ENCODE results near the gene MYBPH. TPM values are rescaled to one million over a fixed set of nuclear protein-coding genes. Genes with fewer than 3 reads are reported as not detected.

MYBPH gene
- total and polyA plus RNA-seq, 2 of the 13 experiments (the other 11 are each of a cell fraction or from before 2014, with no cell fraction given): not detected

- TF ChIP-seq ZBTB1 (CRISPR knock-in tag; IDR thresholded peaks at IDR 0.05; ENCODE audit: borderline replicate concordance) (no peak), ZNF597 (CRISPR knock-in tag; IDR thresholded peaks at IDR 0.05) (no peak), ZNF18 (CRISPR knock-in tag; IDR thresholded peaks at IDR 0.05; ENCODE audit: insufficient replicate concordance) (no peak), E2F2 (CRISPR knock-in tag; IDR thresholded peaks at IDR 0.05; ENCODE audit: borderline replicate concordance) (no peak), ZNF275 (CRISPR knock-in tag; IDR thresholded peaks at IDR 0.05; ENCODE audit: borderline replicate concordance) (no peak), ZNF337 (CRISPR knock-in tag; IDR thresholded peaks at IDR 0.05; ENCODE audit: borderline replicate concordance, low read depth) (no peak), CENPT (CRISPR knock-in tag; IDR thresholded peaks at IDR 0.05; ENCODE audit: low read depth) (no peak), DMTF1 (CRISPR knock-in tag; IDR thresholded peaks at IDR 0.05) (no peak), ZNF343 (CRISPR knock-in tag; IDR thresholded peaks at IDR 0.05) (no peak)
These were observed 2.1 kb downstream of the MYBPH start (continued) for GRCh38 chr1:203173566-203173965.

All from HepG2 (cell line).